IPS DF 6.9 (cell line): ENCODE measurements around the gene BAG5.
"Not testable (repeated sequence)": the region's sequence is repeated elsewhere in the genome, so short reads cannot be mapped to it uniquely, and the experiment has no call there.

Experiments
- DNase-seq: peaks from one replicate; pipeline ENCODE4 v3.0.0-alpha.2; 2013; ENCODE audit warnings: low read depth, low spot score
- H3K27ac ChIP-seq: one replicate; pipeline ENCODE4 v1.5.1; 2013; ENCODE audit warnings: low read length, control low read depth
- H3K27me3 ChIP-seq: 2 replicates; pipeline ENCODE4 v1.6.1; 2013; ENCODE audit warnings: mild to moderate bottlenecking, low read length; ENCODE audit not compliant: control insufficient read depth, insufficient read depth
- H3K36me3 ChIP-seq: 2 replicates; pipeline ENCODE4 v1.6.1; 2013; ENCODE audit warnings: low read length; ENCODE audit not compliant: control insufficient read depth, insufficient read depth
- H3K4me1 ChIP-seq: 2 replicates; pipeline ENCODE4 v1.6.1; 2013; ENCODE audit warnings: low read length; ENCODE audit not compliant: control insufficient read depth, insufficient read depth
- H3K4me3 ChIP-seq: 2 replicates; pipeline ENCODE4 v1.5.1; 2013; ENCODE audit warnings: mild to moderate bottlenecking, low read length
- H3K9me3 ChIP-seq: 2 replicates; pipeline ENCODE4 v1.6.1; 2013; ENCODE audit warnings: low read length, inconsistent platforms; ENCODE audit not compliant: control insufficient read depth, insufficient read depth
- WGBS: extraction: QIAGEN DNeasy Blood & Tissue Kit; methylation state at CpG from one replicate; pipeline ENCODE4 v1.1.7; 2013; ENCODE audit warnings: mixed read lengths, missing lambda C conversion rate; ENCODE audit not compliant: insufficient read length, insufficient coverage; 5-methylcytosine and 5-hydroxymethylcytosine counted together

Gene BAG5

GRCh38 chr14:103528146-103528586, 34.3 kb downstream of the BAG5 start:
- H3K36me3 ChIP-seq, result peaks cover 6% of the 10 kb centered on the region
- no peaks in the 10 kb centered on the region for H3K9me3 ChIP-seq
- H3K27ac ChIP-seq, result no peak overlapping the region
- H3K4me3 ChIP-seq, result peak overlapping the region; percentile 78; the same call in 1 of the 2 replicates
- peaks cover 4% of the 10 kb centered on the region; the same call in 1 of the 2 replicates for H3K27me3 ChIP-seq
- no CpG with 5 or more reads among the region's 10 CpGs for WGBS
- DNase-seq, result no peak
- H3K4me1 ChIP-seq, result peaks cover 6% of the 10 kb centered on the region

- Histone ChIP-seq H3K4me1 (peaks cover 6% of the 10 kb centered on the region), H3K4me3 (no peak overlapping the region), H3K9me3 (no peaks in the 10 kb centered on the region), H3K27ac (no peak overlapping the region), H3K36me3 (peaks cover 4% of the 10 kb centered on the region), H3K27me3 (peaks cover 4% of the 10 kb centered on the region; the same call in 1 of the 2 replicates)
- no CpG with 5 or more reads among the region's 14 CpGs for WGBS
- DNase-seq, result no peak
Observed at GRCh38 chr14:103527408-103528145, 34.9 kb downstream of the BAG5 start.

- Histone ChIP-seq H3K36me3 (no peaks in the 10 kb centered on the region), H3K4me1 (peaks cover 6% of the 10 kb centered on the region), H3K9me3 (no peaks in the 10 kb centered on the region), H3K4me3 (no peak overlapping the region), H3K27ac (no peak overlapping the region), H3K27me3 (peaks cover 4% of the 10 kb centered on the region; the same call in 1 of the 2 replicates)
- WGBS, result no CpG with 5 or more reads among the region's 1 CpG
- DNase-seq, result no peak
Observed at GRCh38 chr14:103526914-103527248, 35.6 kb downstream of the BAG5 start.

- Histone ChIP-seq H3K27ac (no peak overlapping the region), H3K27me3 (peaks cover 4% of the 10 kb centered on the region; the same call in 1 of the 2 replicates), H3K4me1 (peaks cover 6% of the 10 kb centered on the region), H3K4me3 (no peak overlapping the region), H3K9me3 (no peaks in the 10 kb centered on the region), H3K36me3 (no peaks in the 10 kb centered on the region)
- DNase-seq, result no peak
- WGBS, result no CpG with 5 or more reads among the region's 8 CpGs
Observed at GRCh38 chr14:103526247-103526913, 36.1 kb downstream of the BAG5 start.

- H3K4me3 ChIP-seq, H3K9me3 ChIP-seq, H3K27me3 ChIP-seq, H3K36me3 ChIP-seq, H3K27ac ChIP-seq, DNase-seq, H3K4me1 ChIP-seq: not testable (repeated sequence)
- no CpG with 5 or more reads among the region's 17 CpGs for WGBS
Observed at GRCh38 chr14:103525430-103526246, 36.8 kb downstream of the BAG5 start.

- no CpG with 5 or more reads among the region's 12 CpGs for WGBS
- no peak for DNase-seq
Observed at GRCh38 chr14:103524002-103524935, 38.2 kb downstream of the BAG5 start.

GRCh38 chr14:103523575-103523954, 38.9 kb downstream of the BAG5 start:
- Histone ChIP-seq H3K36me3 (peaks cover 20% of the 10 kb centered on the region), H3K27ac (no peak overlapping the region), H3K27me3 (peaks cover 4% of the 10 kb centered on the region; the same call in 1 of the 2 replicates), H3K4me1 (peaks cover 9% of the 10 kb centered on the region; the same call in 1 of the 2 replicates), H3K9me3 (no peaks in the 10 kb centered on the region), H3K4me3 (no peak overlapping the region; the same call in 1 of the 2 replicates)
- DNase-seq, result no peak
- no CpG with 5 or more reads among the region's 10 CpGs for WGBS

More at GRCh38 chr14:103524002-103524935, 38.2 kb downstream of the BAG5 start:
- peaks cover 7% of the 10 kb centered on the region; the same call in 1 of the 2 replicates for H3K4me1 ChIP-seq
- H3K27me3 ChIP-seq, result peaks cover 4% of the 10 kb centered on the region; the same call in 1 of the 2 replicates
- H3K9me3 ChIP-seq, result no peaks in the 10 kb centered on the region
- H3K4me3 ChIP-seq, result no peak overlapping the region
- no peak overlapping the region for H3K27ac ChIP-seq
- peaks cover 19% of the 10 kb centered on the region for H3K36me3 ChIP-seq

- Histone ChIP-seq H3K4me1 (peaks cover 10% of the 10 kb centered on the region; the same call in 1 of the 2 replicates), H3K27ac (no peak within 1 kb of the TSS), H3K9me3 (no peaks in the 10 kb centered on the region), H3K36me3 (peaks cover 20% of the 10 kb centered on the region), H3K27me3 (peaks cover 4% of the 10 kb centered on the region; the same call in 1 of the 2 replicates), H3K4me3 (peak within 1 kb of the TSS; percentile 91)
- no peak for DNase-seq
- WGBS, result no CpG with 5 or more reads among the region's 107 CpGs
Observed at GRCh38 chr14:103522649-103523574, 39.5 kb downstream of the BAG5 start, which contains the start of gene CKB. Gene CKB, minus strand, starts transcription at chr14:103522830. Its CDS starts 337 bp downstream, at chr14:103522493.
